Muscle layer of duodenum (tissue), 2 donors: ENCODE data around the gene LGR6.

Source experiments
- H3K27ac ChIP-seq: one replicate; pipeline ENCODE4 v1.7.0; 2013; ENCODE audit warnings: mild to moderate bottlenecking, low read length
- H3K27me3 ChIP-seq: one replicate; pipeline ENCODE4 v1.7.0; 2013; ENCODE audit warnings: low read depth, mild to moderate bottlenecking, control low read depth, low read length
- H3K36me3 ChIP-seq, 2 donors: one replicate each; pipeline ENCODE4 v1.7.0; 2013; ENCODE audit warnings: low read length in 2 of 2, control low read depth in 1 of 2, mild to moderate bottlenecking in 1 of 2; ENCODE audit not compliant: insufficient read depth in 2 of 2, control insufficient read depth in 1 of 2
- H3K4me1 ChIP-seq, 2 donors: one replicate each; pipeline ENCODE4 v1.7.0; 2013; ENCODE audit warnings: low read length in 2 of 2, mild to moderate bottlenecking in 2 of 2, control low read depth in 1 of 2, moderate library complexity in 1 of 2; ENCODE audit not compliant: insufficient read depth in 2 of 2, control insufficient read depth in 1 of 2
- H3K4me3 ChIP-seq, 2 donors: one replicate each; pipeline ENCODE4 v1.7.0; 2013; ENCODE audit warnings: low read length in 2 of 2, low read depth in 1 of 2, mild to moderate bottlenecking in 1 of 2
- H3K9me3 ChIP-seq, 2 donors: one replicate each; pipeline ENCODE4 v1.7.0; 2013; ENCODE audit warnings: low read length in 2 of 2, control low read depth in 1 of 2, mild to moderate bottlenecking in 1 of 2; ENCODE audit not compliant: control insufficient read depth in 1 of 2
- donor health status: healthy.

The LGR6 gene

DNA sequence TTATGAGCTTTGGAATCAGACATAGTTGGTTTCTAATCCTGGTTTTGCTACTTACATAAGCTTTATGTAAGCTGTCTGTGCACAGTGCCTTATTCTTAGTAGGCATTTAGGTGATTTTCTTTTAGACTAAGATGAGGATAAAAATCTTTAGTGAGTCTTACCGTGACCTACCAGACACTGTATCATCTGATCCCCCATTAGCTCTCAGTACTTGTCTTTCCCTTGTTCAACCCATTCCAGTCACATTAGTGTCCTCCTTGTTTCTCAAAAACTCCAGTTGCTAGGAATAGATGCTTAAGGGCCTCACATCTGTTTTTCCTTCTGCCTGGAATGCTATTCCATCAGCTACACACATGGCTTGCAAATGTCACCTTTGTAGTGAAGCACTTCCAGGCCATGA is 173.7 kb downstream of the LGR6 start:
- Histone ChIP-seq H3K4me1 (peaks cover 0 to 7% of the 10 kb centered on the region in 2 donors), H3K36me3 (no peaks in the 10 kb centered on the region), H3K27ac (no peak overlapping the region), H3K4me3 (no peak overlapping the region), H3K9me3 (no peaks in the 10 kb centered on the region), H3K27me3 (no peaks in the 10 kb centered on the region)
